ENCODE measurements around the gene MRPS15.

DNA sequence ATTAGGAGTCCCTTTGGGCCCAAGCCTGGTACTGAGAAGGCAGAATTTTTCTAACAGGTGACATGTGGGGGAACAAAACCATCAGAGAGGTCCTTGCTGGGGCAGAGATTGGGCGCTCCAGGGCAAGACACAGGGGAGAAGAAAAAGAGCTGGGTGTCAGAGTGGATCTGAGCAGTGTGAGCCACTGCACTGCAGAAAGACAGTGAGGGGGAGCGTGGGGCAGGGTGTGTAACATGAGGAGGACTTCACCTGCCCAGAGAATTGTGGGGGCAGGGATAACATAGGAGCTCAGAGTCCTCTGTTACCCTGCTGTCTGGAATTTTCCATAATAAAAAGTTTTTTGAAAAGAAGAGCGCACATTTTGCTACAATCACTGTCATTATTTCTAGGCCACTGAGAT, 44.1 kb upstream of the MRPS15 start:
- TF ChIP-seq POLR2A (IDR thresholded peaks at IDR 0.05) (no peak), POLR2AphosphoS5 (IDR thresholded peaks at IDR 0.05) (no peak)
- TF ChIP-seq, protein P1, sequence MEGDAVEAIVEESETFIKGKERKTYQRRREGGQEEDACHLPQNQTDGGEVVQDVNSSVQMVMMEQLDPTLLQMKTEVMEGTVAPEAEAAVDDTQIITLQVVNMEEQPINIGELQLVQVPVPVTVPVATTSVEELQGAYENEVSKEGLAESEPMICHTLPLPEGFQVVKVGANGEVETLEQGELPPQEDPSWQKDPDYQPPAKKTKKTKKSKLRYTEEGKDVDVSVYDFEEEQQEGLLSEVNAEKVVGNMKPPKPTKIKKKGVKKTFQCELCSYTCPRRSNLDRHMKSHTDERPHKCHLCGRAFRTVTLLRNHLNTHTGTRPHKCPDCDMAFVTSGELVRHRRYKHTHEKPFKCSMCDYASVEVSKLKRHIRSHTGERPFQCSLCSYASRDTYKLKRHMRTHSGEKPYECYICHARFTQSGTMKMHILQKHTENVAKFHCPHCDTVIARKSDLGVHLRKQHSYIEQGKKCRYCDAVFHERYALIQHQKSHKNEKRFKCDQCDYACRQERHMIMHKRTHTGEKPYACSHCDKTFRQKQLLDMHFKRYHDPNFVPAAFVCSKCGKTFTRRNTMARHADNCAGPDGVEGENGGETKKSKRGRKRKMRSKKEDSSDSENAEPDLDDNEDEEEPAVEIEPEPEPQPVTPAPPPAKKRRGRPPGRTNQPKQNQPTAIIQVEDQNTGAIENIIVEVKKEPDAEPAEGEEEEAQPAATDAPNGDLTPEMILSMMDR (IDR thresholded peaks at IDR 0.05 in 8 of 11, conservative IDR thresholded peaks at IDR 0.05 in 3 of 11) = no peak

Measured in spleen (tissue), 7 donors.